HG03460 (cell line): ENCODE results near the gene MED10.

Source experiments
- ATAC-seq: cut with Tn5 transposase; IDR thresholded peaks from one replicate; pipeline ENCODE4 v1.9.1; 2021; ENCODE audit not compliant: unreplicated experiment

Gene MED10

GRCh38 chr5:6399980-6400910, 21.9 kb upstream of the MED10 start:
- no peak for ATAC-seq

GRCh38 chr5:6398570-6399230, 20.4 kb upstream of the MED10 start:
- ATAC-seq = no peak

GRCh38 chr5:6397536-6398269, 19.4 kb upstream of the MED10 start:
- ATAC-seq = no peak

- no peak for ATAC-seq
Observed at GRCh38 chr5:6396836-6397535, 18.6 kb upstream of the MED10 start.

- ATAC-seq = no peak
Observed at GRCh38 chr5:6396043-6396442, 17.7 kb upstream of the MED10 start.

DNA sequence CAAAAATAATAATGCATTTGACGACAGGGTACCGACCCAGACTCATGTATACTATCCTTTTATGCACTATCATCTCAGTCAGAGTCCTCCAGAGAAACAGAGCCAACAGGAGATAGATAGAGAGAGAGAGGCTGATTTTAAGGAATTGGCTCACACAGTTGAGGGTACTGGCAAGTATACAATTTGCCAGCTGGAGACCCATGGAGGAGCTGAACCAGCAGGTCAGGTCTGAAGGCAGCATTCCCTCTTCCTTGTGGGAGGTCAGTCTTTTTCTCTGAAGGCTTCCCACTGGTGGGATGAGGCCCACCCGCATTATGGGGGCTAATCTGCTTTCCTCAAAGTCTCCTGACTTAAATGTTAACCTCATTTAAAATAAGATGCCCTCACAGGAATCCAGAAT, 17.3 kb upstream of the MED10 start:
- ATAC-seq = no peak

- ATAC-seq = no peak
Observed at GRCh38 chr5:6395102-6395445, 16.7 kb upstream of the MED10 start.

DNA sequence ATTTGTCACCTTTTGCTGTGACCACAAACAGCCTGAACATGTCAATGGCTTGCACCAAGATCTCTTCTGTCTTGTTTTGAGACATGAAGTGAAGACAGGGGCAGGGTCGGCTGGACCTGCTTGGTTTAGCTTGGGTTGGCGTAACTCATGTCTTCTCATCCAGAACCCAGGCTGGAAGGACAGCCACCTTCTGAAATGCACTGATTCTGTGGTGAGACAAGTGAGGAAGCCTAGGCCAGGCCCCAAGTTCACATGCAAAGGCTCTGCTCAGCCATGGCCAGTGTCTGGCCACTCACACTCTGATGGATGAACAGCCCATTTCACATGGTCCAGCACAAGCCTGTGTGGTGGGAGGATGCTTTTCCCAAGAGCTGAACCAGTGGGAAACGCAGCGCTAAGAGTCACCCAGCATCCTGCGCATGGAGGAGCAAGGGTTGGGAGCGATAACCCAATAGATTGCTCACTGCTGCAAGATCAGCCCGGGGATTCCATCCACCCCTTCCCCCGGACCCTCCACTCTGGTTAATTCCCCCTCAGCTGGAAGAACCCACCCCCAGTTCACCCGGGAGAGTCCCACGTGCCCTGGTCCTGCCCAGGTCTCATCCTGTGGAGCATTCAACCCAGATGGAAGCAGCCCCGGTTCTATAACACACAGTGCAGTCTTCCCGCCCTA, 16.2 kb upstream of the MED10 start:
- no peak for ATAC-seq

GRCh38 chr5:6393596-6394194, 15.3 kb upstream of the MED10 start:
- ATAC-seq = no peak

GRCh38 chr5:6392561-6392960, 14.2 kb upstream of the MED10 start:
- no peak for ATAC-seq

GRCh38 chr5:6391151-6391550, 12.8 kb upstream of the MED10 start:
- no peak for ATAC-seq

- no peak for ATAC-seq
Observed at GRCh38 chr5:6389946-6390530, 11.7 kb upstream of the MED10 start.

GRCh38 chr5:6389397-6389796, 11.1 kb upstream of the MED10 start:
- ATAC-seq = no peak

- no peak for ATAC-seq
Observed at GRCh38 chr5:6387970-6388369, 9.6 kb upstream of the MED10 start.

DNA sequence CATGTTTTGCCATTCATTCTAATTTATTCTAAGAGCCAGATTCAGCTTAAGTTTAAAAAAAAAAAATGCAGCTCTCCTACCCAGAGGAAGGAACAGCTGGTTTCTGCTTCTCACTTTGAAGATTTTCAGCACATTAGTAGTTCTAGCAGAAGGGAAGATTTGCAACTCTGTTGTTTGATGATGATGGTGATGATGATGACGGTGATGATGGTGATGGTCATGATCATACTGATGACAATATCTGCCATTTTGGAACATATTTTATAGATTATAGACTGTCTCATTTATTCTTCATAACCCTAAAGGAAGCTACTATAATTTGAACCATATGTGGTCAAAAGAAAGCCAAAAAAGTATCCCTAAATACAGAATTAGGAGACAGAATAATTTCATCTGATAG, 7.9 kb upstream of the MED10 start:
- no peak for ATAC-seq

- ATAC-seq = no peak
Observed at GRCh38 chr5:6384856-6385255, 6.5 kb upstream of the MED10 start.

DNA sequence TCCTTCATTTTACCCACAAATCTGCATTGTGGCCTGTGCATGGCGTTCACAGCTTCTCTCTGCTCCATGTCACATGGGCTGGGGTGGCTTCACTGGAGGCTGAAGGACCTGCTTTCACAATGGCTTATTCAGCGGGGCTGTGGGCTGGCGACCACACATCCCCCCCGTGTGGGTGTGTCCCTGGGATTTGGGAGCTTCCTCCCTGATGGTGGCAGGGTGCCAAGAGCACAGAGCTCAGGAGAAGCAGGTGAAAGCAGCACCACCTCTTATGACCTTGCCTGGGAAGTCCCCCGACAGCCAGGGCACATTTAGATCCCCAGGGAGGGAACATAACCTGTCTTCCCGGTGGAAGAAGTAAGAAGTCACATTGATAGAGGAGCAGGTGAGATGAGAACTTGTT, 5.0 kb upstream of the MED10 start:
- ATAC-seq = no peak

DNA sequence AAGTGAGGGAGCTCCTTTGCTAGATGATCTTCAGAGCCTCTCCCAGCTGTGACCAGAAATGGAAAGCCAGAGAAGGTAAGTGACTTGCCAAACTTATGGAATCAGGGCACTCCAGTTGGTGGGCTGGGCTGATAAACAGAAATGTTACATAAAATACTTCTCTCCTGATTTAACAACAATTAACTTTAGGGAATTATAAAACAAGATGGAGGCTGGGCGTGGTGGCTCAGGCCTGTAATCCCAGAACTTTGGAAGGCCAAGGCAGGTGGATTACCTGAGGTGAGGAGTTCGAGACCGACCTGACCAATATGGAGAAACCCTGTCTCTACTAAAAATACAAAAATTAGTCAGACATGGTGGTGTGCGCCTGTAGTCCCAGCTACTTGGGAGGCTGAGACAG, 899 bp upstream of the MED10 start:
- ATAC-seq = no peak

- peak; percentile 27 for ATAC-seq
Observed at GRCh38 chr5:6378766-6379103, 388 bp upstream of the MED10 start.

GRCh38 chr5:6377582-6377904, 804 bp downstream of the MED10 start:
- no peak for ATAC-seq
